Activated CD8-positive, alpha-beta memory T cell treated with anti-CD3 and anti-CD28 coated beads, Interleukin-2, amount 10 ng/mL, durations not matched to agents 7 days and 5 days (primary cell): ENCODE results near the gene ZNF143. TPM values are rescaled to one million over a fixed set of nuclear protein-coding genes. Genes with fewer than 3 reads are reported as not detected.

Experiments used
- ATAC-seq: fragments of 150-1000 bp; cut with Tn5 transposase; one replicate; pipeline ENCODE4 v1.10.0; 2021; ENCODE audit warnings: moderate library complexity
- CTCF ChIA-PET: fragments of 350-600 bp; sonication (Branson Sonifier 250); formaldehyde crosslinking; loops from one replicate; lab custom pipeline; 2021; ENCODE audit warnings: antibody characterized with exemption; lab: Charles Lee
- DNase-seq: peaks from one replicate; pipeline ENCODE4 v3.0.0-alpha.2; 2020
- H3K27ac Mint-ChIP-seq: one replicate; pipeline ENCODE4 v1.8.0; 2021; ENCODE audit warnings: mild to moderate bottlenecking, mixed read lengths
- H3K27me3 Mint-ChIP-seq: one replicate; pipeline ENCODE4 v1.8.0; 2021; ENCODE audit warnings: mixed read lengths
- H3K36me3 Mint-ChIP-seq: one replicate; pipeline ENCODE4 v1.8.0; 2021; ENCODE audit warnings: mild to moderate bottlenecking, mixed read lengths
- H3K4me1 Mint-ChIP-seq: one replicate; pipeline ENCODE4 v1.8.0; 2021; ENCODE audit warnings: mixed read lengths
- H3K4me3 Mint-ChIP-seq: one replicate; pipeline ENCODE4 v1.8.0; 2021; ENCODE audit warnings: mild to moderate bottlenecking, moderate library complexity, mixed read lengths
- H3K9me3 Mint-ChIP-seq: one replicate; pipeline ENCODE4 v1.8.0; 2022; ENCODE audit warnings: low read depth, mixed read lengths
- total RNA-seq, 2 experiments: library from RNA; stranded (reverse); gene quantifications; one replicate each; pipeline ENCODE4 v1.2.3, GENCODE V29; 2021

ZNF143 gene
- total RNA-seq, 2 experiments from 2014 or later = 39.5 to 44.2 TPM

DNA sequence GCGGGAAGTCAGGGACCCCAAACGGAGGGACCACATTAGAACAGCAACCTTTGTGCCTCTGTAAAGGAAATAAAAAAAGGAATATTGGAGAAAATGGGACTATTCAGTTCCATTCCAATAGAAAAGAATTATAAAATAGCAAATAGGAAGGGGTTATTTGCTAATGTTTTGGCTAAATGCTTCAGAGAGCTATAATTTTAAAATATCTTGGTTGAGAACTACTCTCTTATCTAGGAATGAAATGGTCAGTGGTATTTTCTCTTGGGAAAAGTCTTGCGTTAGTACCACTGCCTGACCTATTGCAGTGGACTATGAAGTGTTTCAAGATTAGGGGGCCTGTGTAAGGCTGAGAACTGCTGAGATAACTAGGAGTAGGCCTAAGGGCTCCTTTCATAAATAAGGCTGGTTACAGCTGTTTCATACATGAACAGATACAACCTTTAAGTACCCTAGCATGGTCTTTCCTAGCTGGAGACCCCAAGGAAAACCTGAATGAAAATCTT, 105.8 kb downstream of the ZNF143 start:
- ATAC-seq (no peak), DNase-seq (no peak)
- Mint-ChIP-seq H3K27ac (peak overlapping the region; percentile 89), H3K27me3 (peaks cover 7% of the 10 kb centered on the region), H3K36me3 (peaks cover 12% of the 10 kb centered on the region), H3K4me1 (peaks cover 52% of the 10 kb centered on the region), H3K4me3 (no peak overlapping the region), H3K9me3 (peaks cover 5% of the 10 kb centered on the region)
- CTCF ChIA-PET = interaction anchor here (0.6 to 5.7 kb wide), 11 partner anchors 9 to 47 kb away, joined by 3 to 28 read pairs (median 3); no protein-coding TSS in a partner anchor

DNA sequence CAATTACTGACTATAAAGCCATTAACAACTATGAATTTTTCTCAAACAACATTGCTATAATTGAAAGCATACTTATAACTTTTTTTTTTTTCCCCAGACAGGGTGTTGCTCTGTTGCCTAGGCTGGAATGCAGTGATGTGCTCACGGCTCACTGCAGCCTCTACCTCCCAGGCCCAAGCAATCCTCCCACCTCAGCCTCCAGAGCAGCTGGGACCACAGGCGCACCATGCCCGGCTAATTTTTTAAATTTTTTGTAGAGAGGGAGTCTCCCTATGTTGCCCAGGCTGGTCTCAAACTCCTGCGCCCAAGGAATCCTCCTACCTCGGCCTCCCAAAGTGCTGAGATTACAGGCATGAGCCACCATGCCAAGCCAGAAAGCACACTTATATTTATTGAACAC, 106.6 kb downstream of the ZNF143 start:
- ATAC-seq (no peak), DNase-seq (no peak)
- Mint-ChIP-seq H3K9me3 (no peaks in the 10 kb centered on the region), H3K27me3 (peaks cover 8% of the 10 kb centered on the region), H3K36me3 (peaks cover 7% of the 10 kb centered on the region), H3K27ac (no peak overlapping the region), H3K4me3 (no peak overlapping the region), H3K4me1 (peaks cover 56% of the 10 kb centered on the region)
- CTCF ChIA-PET = interaction anchor here (0.8 to 5.7 kb wide), 7 partner anchors 8 to 46 kb away, joined by 3 to 28 read pairs (median 4); no protein-coding TSS in a partner anchor

DNA sequence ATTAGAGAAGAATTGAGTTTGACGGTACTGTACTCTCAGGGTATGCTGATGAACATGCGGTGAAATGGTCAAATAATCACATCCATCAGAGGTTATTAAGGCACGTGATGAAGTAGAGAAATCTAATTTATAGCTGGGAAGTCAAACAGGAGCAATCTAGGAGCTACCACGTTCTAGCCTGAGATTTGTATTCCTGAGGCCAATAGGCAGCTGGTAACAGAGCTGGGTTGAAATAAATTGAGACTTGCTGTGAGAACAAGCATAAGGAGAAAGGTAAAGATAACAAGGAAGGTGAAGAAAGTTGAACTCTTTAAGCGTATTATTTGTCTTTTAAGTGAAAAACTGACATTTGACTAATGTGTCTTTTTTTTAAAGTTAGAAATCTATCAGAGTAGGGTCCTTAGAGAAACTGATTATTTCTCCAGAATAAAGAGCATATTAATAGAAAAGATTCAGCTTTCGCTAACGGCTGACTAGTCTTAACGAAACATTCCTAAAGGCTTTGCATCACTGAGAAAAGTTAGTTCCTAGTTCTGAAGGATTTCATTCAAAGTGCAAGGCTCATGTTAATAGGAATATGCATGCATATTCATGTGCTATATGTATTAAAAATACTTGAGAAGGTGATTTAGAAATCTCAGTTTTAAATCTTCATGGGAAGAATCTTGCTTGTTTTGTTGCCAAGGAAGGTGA, 107.5 kb downstream of the ZNF143 start:
- ATAC-seq = no peak

DNA sequence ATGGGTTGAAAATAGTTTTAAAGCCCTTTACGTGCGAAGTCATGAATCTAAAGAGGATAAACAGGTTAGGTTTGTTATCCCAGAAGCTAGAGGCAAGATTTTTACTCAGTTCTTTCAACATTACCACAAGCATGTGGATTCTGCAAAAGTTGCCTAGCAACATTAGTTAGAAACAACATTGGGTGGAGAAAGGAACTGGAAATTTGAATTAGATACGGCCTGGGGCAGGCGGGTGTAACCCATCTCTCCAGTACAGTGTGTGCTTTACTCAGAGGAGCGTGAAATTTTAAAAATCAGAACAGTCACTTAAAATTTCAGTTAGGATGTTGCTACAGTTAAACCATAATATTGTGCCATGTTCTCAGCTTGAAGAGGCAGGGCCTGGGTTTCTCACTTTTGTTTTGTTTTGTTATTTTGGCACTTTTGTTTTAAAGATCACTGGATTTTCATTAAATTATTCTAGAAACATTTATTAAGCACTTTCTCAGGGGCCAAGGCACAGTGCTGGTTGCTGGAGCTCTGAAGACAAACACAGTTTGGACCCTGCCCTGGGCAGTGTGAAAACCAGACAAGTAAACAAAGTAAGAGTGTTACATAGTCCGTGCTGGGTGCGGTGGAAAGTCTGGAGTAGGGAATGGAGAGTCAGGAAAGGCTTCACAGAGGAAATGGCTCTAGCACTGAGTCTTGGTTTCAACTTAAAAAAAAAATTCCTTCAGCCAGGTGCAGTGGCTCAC, 108.2 kb downstream of the ZNF143 start:
- no peak overlapping the region for H3K4me3 Mint-ChIP-seq
- DNase-seq = no peak
- peaks cover 7% of the 10 kb centered on the region for H3K36me3 Mint-ChIP-seq
- no peaks in the 10 kb centered on the region for H3K9me3 Mint-ChIP-seq
- peaks cover 44% of the 10 kb centered on the region for H3K4me1 Mint-ChIP-seq
- H3K27ac Mint-ChIP-seq = peak overlapping the region; percentile 15
- no peak for ATAC-seq
- CTCF ChIA-PET = interaction anchor here (1.2 to 1.8 kb wide), 2 partner anchors 34 to 44 kb away, joined by 3 to 10 read pairs; no protein-coding TSS in a partner anchor
- peaks cover 8% of the 10 kb centered on the region for H3K27me3 Mint-ChIP-seq

More for the DNA sequence above, 107.5 kb downstream of the ZNF143 start:
- H3K36me3 Mint-ChIP-seq = peaks cover 7% of the 10 kb centered on the region
- CTCF ChIA-PET = interaction anchor here (0.9 to 4.1 kb wide), 4 partner anchors 9 to 45 kb away, joined by 3 to 14 read pairs (median 6); no protein-coding TSS in a partner anchor
- DNase-seq = no peak
- H3K4me3 Mint-ChIP-seq = no peak overlapping the region
- peaks cover 47% of the 10 kb centered on the region for H3K4me1 Mint-ChIP-seq
- no peak overlapping the region for H3K27ac Mint-ChIP-seq
- H3K9me3 Mint-ChIP-seq = no peaks in the 10 kb centered on the region
- peaks cover 8% of the 10 kb centered on the region for H3K27me3 Mint-ChIP-seq

DNA sequence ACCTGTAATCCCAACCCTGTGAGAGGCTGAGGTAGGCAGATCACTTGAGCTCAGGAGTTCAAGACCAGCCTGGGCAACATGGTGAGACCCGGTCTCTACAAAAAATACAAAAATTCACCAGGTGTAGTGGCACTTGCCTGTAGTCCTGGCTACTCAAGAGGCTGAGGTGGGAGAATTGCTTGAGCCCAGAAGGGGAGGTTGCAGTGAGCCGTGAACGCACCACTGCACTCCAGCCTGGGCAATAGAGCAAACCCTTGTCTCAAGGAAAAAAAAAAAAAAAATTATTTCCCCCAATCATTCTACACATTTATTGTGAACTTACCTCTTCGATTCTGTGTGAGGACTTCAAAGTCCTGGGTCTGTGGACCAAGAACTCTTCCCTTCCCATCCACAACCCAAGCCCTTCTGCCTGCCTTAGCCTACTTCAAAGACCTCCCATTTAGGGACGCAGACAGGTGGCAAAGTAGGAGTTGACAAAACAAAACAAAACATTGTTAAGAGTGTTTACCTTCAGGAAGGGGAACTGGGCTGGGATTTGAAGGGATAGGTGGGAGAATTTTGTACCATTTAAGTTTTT, 108.9 kb downstream of the ZNF143 start:
- peaks cover 41% of the 10 kb centered on the region for H3K4me1 Mint-ChIP-seq
- ATAC-seq = no peak
- CTCF ChIA-PET = interaction anchor here (1.8 kb wide), 1 partner anchor 43 kb away, joined by 10 read pairs; no protein-coding TSS in a partner anchor
- H3K27ac Mint-ChIP-seq = no peak overlapping the region
- H3K36me3 Mint-ChIP-seq = peaks cover 8% of the 10 kb centered on the region
- peaks cover 8% of the 10 kb centered on the region for H3K27me3 Mint-ChIP-seq
- DNase-seq = no peak
- H3K9me3 Mint-ChIP-seq = no peaks in the 10 kb centered on the region
- H3K4me3 Mint-ChIP-seq = no peak overlapping the region

DNA sequence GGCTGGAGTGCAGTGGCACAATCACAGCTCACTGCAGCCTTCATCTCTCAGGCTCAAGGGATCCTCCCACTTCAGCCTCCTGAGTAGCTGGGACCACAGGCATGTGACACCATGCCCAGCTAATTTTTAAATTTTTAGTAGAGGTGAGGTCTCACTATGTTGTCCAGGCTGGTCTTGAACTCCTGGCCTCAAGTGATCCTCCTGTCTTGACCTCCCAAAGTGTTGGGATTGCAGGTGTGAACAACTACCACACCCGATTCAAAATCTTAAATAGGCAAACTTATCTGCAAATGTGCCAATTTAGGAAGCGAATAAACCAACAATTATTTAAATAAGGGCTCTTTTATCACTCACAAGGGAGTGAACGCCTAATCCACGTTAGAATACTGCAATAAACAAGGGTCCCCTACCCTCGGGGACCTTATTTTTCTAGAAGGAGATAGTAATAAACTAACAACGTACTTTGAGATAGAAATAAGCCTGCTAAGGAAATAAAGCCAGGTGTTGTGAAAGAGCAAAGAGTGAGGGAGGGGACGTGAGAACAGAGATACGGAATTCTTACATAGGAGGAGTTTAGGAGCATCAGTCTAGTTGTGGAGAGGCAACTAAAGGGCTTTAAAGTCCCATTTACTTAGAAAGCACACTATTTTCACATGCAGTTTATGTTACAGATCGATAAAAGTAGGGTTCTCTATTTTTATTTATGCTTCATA, 109.7 kb downstream of the ZNF143 start:
- CTCF ChIA-PET = no interaction called here
- Mint-ChIP-seq H3K4me3 (no peak overlapping the region), H3K36me3 (peaks cover 15% of the 10 kb centered on the region), H3K27me3 (peaks cover 8% of the 10 kb centered on the region), H3K4me1 (peaks cover 34% of the 10 kb centered on the region), H3K9me3 (no peaks in the 10 kb centered on the region), H3K27ac (no peak overlapping the region)
- ATAC-seq (no peak), DNase-seq (no peak)

DNA sequence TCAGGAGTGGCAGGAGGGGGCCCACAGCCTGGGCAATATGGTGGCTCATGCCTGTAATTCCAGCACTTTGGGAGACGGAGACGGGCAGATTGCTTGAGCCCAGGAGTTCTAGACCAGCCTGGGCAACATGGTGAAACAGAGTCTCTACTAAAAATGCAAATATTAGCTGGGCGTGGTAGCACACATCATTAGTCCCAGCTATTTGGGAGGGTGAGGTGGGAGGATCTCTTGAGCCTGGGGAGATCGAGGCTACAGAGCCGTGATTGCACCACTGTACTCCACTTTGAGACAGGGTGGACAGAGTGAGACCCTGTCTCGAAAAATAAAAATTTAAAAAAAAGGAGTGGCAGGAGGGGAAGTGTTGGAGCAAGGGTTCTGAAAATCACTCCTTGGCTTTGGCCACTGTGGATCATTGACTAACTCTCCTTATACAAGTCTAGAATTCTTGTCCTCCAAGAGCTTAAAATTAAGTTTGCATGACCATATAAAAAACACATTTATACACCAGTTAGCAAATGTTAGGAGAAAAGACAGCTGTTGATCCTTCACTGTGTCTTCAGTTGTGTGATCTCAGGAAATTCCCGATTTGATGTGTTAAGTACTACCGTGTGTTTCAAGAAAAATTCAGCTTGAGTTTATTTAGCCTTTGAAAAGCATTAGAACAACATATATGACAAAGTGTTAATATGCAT, 110.4 kb downstream of the ZNF143 start:
- peaks cover 8% of the 10 kb centered on the region for H3K27me3 Mint-ChIP-seq
- CTCF ChIA-PET = no interaction called here
- no peak overlapping the region for H3K27ac Mint-ChIP-seq
- H3K4me3 Mint-ChIP-seq = peak overlapping the region; percentile 89
- H3K36me3 Mint-ChIP-seq = peaks cover 19% of the 10 kb centered on the region
- DNase-seq (no peak), ATAC-seq (no peak)
- peaks cover 28% of the 10 kb centered on the region for H3K4me1 Mint-ChIP-seq
- no peaks in the 10 kb centered on the region for H3K9me3 Mint-ChIP-seq

DNA sequence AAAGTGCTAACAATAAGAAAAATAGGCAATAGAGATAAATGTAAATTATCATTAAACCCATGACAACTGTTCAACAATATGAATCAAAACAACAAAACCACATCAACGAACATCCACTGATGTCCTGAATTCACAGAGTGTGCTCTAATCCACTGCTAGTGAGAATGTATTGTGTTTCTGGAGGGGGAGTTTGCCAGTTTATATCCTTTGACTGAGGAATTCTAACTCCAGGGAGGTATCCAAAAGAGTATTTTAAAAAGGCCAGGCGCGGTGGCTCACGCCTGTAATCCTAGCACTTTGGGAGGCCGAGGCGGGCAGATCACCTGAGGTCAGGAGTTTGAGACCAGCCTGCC, 110.9 kb downstream of the ZNF143 start:
- CTCF ChIA-PET = no interaction called here
- no peak for ATAC-seq
- Mint-ChIP-seq H3K4me1 (peaks cover 28% of the 10 kb centered on the region), H3K9me3 (no peaks in the 10 kb centered on the region), H3K27me3 (peaks cover 8% of the 10 kb centered on the region), H3K36me3 (peaks cover 24% of the 10 kb centered on the region), H3K27ac (peak overlapping the region; percentile 54), H3K4me3 (peak overlapping the region; percentile 89)
- DNase-seq = no peak

DNA sequence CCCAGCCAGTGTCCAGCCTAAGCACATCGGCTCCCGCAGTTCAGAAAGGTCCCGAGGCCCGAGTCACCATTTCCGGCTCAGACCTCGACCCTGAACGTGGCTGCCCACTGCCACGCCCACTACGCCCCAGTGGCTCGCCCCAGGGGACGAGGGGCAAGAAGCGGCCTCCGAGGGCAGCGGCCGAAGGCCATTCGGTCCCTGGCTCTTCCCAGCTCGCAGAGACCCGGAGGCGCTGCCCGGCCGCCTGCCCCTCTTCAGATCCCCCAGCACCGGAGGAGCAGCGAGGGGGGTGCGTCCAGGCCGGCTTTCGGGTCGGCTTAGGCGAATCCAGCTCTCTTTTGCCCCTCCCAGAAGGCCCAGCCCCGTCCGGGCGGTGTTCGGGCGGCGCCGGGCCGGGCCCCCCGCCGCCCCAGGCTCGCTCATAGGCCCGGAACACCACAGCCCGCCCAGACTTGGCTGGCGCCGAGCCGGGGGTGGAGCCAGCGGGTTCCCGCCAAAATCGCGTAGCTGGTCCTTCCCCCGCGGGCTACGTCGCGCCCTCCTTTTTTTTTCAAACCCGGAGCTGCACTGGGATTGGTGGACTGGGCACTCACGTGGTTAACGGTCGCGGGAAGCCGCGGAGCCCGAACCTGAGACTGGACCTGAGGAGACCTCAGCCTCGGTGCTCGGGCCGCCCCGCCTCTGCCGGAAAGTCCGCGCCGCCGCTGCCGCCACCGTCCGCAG, 112.4 kb downstream of the ZNF143 start, which contains the start of gene WEE1:
Gene WEE1 (plus strand): TSS at position 619 of the 723 bp plus-strand sequence. CDS start 264 bp downstream, outside the sequence.
- peak; percentile 93 for ATAC-seq
- H3K27me3 Mint-ChIP-seq = peaks cover 8% of the 10 kb centered on the region
- H3K9me3 Mint-ChIP-seq = no peaks in the 10 kb centered on the region
- H3K36me3 Mint-ChIP-seq = peaks cover 38% of the 10 kb centered on the region
- peak within 1 kb of the TSS; percentile 89 for H3K4me3 Mint-ChIP-seq
- DNase-seq = peak; percentile 99
- peak within 1 kb of the TSS; percentile 87 for H3K27ac Mint-ChIP-seq
- peaks cover 34% of the 10 kb centered on the region for H3K4me1 Mint-ChIP-seq
- CTCF ChIA-PET = interaction anchor here (0.5 to 7.7 kb wide), 9 partner anchors 10 to 884 kb away, joined by 3 to 78 read pairs (median 4); partner anchors contain the start of gene ZNF143

DNA sequence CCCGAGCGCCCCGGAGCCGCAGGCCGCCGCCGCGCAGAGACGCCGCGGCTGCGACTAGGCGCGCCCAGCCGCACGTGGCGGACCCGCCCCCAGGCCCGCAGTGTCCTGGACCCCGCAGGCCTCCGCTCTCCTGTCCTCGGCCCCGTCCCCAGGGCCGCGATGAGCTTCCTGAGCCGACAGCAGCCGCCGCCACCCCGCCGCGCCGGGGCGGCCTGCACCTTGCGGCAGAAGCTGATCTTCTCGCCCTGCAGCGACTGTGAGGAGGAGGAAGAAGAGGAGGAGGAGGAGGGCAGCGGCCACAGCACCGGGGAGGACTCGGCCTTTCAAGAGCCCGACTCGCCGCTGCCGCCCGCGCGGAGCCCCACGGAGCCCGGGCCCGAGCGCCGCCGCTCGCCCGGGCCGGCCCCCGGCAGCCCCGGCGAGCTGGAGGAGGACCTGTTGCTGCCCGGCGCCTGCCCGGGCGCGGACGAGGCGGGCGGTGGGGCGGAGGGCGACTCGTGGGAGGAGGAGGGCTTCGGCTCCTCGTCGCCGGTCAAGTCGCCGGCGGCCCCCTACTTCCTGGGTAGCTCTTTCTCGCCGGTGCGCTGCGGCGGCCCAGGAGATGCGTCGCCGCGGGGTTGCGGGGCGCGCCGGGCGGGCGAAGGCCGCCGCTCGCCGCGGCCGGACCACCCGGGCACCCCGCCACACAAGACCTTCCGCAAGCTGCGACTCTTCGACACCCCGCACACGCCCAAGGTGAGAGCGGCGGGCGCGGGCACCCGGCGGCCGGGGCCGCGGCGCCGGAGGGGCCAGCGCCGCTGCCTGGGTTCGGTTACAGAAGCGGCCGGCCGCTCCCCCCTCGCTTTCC, 113.2 kb downstream of the ZNF143 start:
- Mint-ChIP-seq H3K27me3 (peaks cover 8% of the 10 kb centered on the region), H3K9me3 (no peaks in the 10 kb centered on the region), H3K4me3 (peak overlapping the region; percentile 89), H3K36me3 (peaks cover 43% of the 10 kb centered on the region), H3K4me1 (peaks cover 35% of the 10 kb centered on the region), H3K27ac (peak overlapping the region; percentile 84)
- DNase-seq (peak; percentile 51), ATAC-seq (peak; percentile 47)
- CTCF ChIA-PET = interaction anchor here (0.5 to 7.7 kb wide), 10 partner anchors 9 to 729 kb away, joined by 3 to 78 read pairs (median 4); partner anchors contain the start of gene ZNF143
